PFSK-1 (cell line): Measurements from ENCODE around the gene ZNF511.

Experiments used
- FOXP2 ChIP-seq: optimal IDR thresholded peaks from 2 replicates; pipeline ENCODE3; 2011; ENCODE audit warnings: borderline replicate concordance, control low read depth, inconsistent platforms; ENCODE audit not compliant: insufficient read depth; ENCODE audit errors: extremely low read length, extremely low read depth
- POLR2AphosphoS5 ChIP-seq: IDR thresholded peaks from 2 replicates; pipeline ENCODE4 v1.6.1; 2012; ENCODE audit warnings: low read depth, mild to moderate bottlenecking, control low read depth, low read length, moderate library complexity
- REST ChIP-seq, 2 experiments: IDR thresholded peaks; 2 replicates each; pipeline versions ENCODE4 v1.6.1 to v1.8.0; 2011 to 2012; ENCODE audit warnings: low read depth in 2 of 2, low read length in 2 of 2, control low read depth in 1 of 2, inconsistent platforms in 1 of 2, mild to moderate bottlenecking in 1 of 2, moderate library complexity in 1 of 2; ENCODE audit not compliant: insufficient read depth in 1 of 2
- SIN3A ChIP-seq: IDR thresholded peaks from 2 replicates; pipeline ENCODE4 v1.6.1; 2012; ENCODE audit warnings: mild to moderate bottlenecking, low read length, moderate library complexity, borderline replicate concordance; ENCODE audit not compliant: insufficient read depth
- TAF1 ChIP-seq: IDR thresholded peaks from 2 replicates; pipeline ENCODE4 v1.6.1; 2012; ENCODE audit warnings: low read length, control low read depth, borderline replicate concordance; ENCODE audit not compliant: insufficient read depth

The ZNF511 gene

DNA sequence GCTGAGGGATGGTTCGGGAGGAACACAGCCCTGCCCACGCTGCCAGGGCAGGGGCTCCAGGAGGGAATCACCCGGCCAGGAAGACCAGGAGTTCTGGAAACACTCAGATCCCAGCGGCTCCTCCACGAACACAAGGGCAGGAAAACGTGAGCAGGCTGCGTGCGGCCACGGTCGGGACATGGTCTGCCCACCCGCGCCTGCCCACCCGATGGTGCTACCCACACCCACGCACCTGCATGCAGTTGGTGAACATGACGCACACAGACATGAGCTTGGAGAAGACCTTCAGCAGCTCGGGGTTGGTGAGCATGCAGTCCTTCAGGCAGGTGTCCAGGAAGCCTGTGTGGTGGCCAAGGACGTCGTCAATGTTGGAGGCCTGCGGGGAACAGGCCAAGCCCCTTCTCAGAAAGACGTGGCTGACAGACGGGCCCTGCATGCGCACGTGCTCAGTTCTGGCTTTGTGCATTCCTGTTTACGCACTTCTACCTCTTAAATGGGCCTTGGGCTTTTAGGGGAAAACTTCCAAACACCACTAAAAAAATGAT, 25.8 kb upstream of the ZNF511 start:
- TF ChIP-seq REST (IDR thresholded peaks at IDR 0.05; ENCODE audit: insufficient read depth in 1 of 2, low read depth in 2 of 2, low read length in 2 of 2): no peak
- no peak for TF ChIP-seq TAF1
- no peak for TF ChIP-seq FOXP2
- TF ChIP-seq POLR2AphosphoS5: no peak
- no peak for TF ChIP-seq SIN3A

- TF ChIP-seq POLR2AphosphoS5 (no peak), REST (IDR thresholded peaks at IDR 0.05; ENCODE audit: insufficient read depth in 1 of 2, low read depth in 2 of 2, low read length in 2 of 2) (no peak), TAF1 (no peak), FOXP2 (no peak), SIN3A (no peak)
Observed at GRCh38 chr10:133283931-133284330, 24.8 kb upstream of the ZNF511 start.

- no peak for TF ChIP-seq POLR2AphosphoS5
- TF ChIP-seq FOXP2: no peak
- TF ChIP-seq REST (IDR thresholded peaks at IDR 0.05; ENCODE audit: insufficient read depth in 1 of 2, low read depth in 2 of 2, low read length in 2 of 2): no peak
- TF ChIP-seq TAF1: no peak
- no peak for TF ChIP-seq SIN3A
Observed at GRCh38 chr10:133285217-133285616, 23.5 kb upstream of the ZNF511 start.

DNA sequence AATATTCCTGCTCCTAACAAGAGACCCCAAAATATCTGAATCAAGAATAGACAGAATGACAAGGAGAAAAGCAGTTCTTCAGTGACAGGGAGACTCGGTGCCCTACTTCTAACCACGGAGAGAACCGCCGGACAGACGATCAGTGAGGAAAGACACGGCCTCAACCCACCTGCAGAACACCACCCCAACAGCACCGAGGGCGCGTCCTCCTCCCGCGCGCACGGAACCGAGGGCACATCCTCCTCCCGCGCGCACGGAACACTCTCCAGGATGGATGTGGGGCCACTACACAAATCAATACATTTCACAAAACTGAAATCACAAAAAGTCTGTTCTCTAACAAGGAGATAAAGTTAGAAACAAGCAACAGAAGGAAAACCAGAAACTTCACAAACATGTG, 22.3 kb upstream of the ZNF511 start:
- TF ChIP-seq REST (IDR thresholded peaks at IDR 0.05; ENCODE audit: insufficient read depth in 1 of 2, low read depth in 2 of 2, low read length in 2 of 2) (no peak), SIN3A (no peak), POLR2AphosphoS5 (no peak), TAF1 (no peak), FOXP2 (no peak)

GRCh38 chr10:133287832-133288500, 20.7 kb upstream of the ZNF511 start:
- TF ChIP-seq REST (IDR thresholded peaks at IDR 0.05; ENCODE audit: insufficient read depth in 1 of 2, low read depth in 2 of 2, low read length in 2 of 2): no peak
- TF ChIP-seq POLR2AphosphoS5: no peak
- TF ChIP-seq SIN3A: no peak
